NCI-H460 (cell line): ENCODE data around the gene ECEL1. TPM values are rescaled to one million over a fixed set of nuclear protein-coding genes. Genes with fewer than 3 reads are reported as not detected.
"Not testable (repeated sequence)": the region's sequence is repeated elsewhere in the genome, so short reads cannot be mapped to it uniquely, and the experiment has no call there.

ENCODE experiments used
- DNase-seq: peaks from one replicate; pipeline ENCODE4 v3.0.0-alpha.2; 2016; ENCODE audit warnings: low read depth; ENCODE audit errors: extremely low read depth
- total RNA-seq: library from RNA; depleted of rRNA; stranded (reverse); fragments of >200 nt; shearing (Covaris generic); gene quantifications from 2 replicates; pipeline ENCODE4 v1.2.3, GENCODE V29; 2014

The ECEL1 gene
- total RNA-seq, 1 experiment from 2014 or later: 2.0 TPM

DNA sequence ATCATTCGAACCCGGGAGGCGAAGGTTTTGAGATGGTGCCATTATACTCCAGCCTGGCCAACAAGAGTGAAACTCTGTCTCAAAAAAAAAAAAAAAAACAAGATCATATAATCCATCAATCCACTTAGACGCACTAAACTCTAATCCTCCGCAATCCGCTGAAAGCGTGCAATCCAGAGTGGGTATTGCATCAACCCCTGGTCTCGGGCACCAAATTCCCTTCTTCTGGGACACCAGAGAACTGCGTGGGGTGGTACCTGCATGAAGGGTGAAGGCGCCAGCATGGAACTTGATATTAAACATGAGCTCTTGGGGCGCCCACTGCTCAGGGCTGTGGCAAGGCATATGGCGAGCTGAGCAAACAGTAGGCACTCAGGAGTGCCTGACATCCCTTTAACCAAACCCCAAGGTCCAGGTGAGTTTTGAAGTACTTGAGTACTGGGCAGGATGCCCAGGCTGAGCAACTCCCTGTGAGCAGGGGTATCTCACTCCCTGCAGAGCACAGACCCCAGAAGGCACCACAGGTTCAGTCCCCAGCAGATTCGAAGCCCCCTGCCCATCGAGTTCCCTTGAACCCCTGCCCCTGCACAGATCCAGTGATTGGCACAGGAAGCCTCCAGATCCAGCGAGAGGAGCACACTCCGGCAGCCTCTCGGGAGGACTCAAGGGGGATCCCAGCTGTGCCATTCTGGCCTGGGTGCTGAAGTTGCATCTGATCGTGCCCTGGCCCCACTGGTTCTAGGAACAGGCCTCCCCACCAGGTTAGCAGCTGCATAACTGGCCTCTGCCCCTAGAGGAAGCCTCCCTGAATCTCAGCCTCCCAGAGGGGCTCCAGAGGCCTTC is 23.7 kb downstream of the ECEL1 start:
- no peak for DNase-seq

- DNase-seq: no peak
These were observed 27.5 kb downstream of the ECEL1 start for GRCh38 chr2:232460171-232460570.

GRCh38 chr2:232459419-232460035 is 28.1 kb downstream of the ECEL1 start:
- DNase-seq: no peak

DNA sequence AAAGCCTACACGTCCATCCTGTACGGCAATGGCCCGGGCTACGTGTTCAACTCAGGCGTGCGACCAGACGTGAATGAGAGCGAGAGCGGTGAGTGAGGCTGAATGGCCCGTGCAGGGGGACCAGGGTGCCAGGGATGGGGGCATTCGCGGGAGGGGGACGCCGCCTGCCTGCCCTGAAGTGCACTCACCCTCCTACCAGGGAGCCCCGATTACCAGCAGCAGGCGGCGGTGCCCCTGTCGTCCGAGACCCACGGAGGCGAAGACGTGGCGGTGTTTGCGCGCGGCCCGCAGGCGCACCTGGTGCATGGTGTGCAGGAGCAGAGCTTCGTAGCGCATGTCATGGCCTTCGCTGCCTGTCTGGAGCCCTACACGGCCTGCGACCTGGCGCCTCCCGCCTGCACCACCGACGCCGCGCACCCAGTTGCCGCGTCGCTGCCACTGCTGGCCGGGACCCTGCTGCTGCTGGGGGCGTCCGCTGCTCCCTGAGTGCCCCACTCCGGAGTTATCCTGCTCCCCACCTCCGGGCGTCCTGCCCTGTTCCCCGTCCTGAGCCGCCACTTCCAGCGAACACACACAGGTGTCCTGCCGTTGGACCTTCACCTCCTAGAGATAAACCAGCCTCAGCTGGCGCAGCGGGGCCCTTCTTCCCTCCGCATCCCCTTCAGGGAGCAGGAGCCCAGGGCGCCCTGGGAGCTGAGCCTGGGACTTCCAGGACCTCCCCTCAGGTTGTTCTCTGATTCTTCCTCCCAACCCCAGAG is 28.8 kb downstream of the ECEL1 start:
- no peak for DNase-seq

DNA sequence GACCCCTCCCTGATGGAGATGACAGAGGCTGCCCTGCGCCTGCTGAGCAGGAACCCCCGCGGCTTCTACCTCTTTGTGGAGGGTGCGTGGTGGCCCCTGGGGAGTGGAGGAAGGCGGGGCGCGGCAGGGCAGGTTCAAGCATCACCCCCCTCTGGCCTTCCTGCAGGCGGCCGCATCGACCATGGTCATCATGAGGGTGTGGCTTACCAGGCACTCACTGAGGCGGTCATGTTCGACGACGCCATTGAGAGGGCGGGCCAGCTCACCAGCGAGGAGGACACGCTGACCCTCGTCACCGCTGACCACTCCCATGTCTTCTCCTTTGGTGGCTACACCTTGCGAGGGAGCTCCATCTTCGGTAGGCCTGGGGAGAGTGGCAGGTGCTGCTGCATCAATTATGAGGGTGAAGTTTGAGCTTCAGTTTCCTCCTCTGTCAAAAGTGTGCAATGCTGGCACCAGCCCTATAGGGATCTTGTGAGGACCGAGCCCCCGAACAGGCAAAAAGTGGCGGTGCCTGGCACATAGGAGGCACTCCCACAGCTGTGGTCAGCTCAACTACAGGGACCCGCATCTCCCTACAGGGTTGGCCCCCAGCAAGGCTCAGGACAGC is 29.5 kb downstream of the ECEL1 start:
- no peak for DNase-seq

- no peak for DNase-seq
These were observed 30.3 kb downstream of the ECEL1 start for GRCh38 chr2:232457121-232458011.

DNA sequence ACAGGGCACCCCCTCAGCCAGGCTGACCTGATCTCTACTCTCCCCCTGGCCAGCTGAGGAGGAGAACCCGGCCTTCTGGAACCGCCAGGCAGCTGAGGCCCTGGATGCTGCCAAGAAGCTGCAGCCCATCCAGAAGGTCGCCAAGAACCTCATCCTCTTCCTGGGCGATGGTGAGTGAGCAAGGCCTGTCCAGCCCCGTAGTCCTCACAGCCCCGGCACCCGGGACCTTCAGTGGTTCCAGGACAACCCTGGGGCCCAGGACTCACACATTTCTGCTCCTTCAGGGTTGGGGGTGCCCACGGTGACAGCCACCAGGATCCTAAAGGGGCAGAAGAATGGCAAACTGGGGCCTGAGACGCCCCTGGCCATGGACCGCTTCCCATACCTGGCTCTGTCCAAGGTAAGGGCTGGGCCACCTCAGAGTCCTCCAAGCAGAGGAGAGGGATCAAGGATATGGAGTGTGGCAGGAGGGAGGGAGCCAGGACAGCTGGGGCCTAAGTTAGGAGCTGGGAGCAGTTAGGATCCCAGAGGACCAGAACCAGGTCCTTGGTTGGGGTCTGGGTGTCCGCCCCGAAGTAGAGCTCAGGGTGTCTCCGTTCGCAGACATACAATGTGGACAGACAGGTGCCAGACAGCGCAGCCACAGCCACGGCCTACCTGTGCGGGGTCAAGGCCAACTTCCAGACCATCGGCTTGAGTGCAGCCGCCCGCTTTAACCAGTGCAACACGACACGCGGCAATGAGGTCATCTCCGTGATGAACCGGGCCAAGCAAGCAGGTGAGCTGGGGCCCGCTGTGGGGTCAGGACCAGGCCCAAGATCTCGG is 31.1 kb downstream of the ECEL1 start:
- no peak for DNase-seq

DNA sequence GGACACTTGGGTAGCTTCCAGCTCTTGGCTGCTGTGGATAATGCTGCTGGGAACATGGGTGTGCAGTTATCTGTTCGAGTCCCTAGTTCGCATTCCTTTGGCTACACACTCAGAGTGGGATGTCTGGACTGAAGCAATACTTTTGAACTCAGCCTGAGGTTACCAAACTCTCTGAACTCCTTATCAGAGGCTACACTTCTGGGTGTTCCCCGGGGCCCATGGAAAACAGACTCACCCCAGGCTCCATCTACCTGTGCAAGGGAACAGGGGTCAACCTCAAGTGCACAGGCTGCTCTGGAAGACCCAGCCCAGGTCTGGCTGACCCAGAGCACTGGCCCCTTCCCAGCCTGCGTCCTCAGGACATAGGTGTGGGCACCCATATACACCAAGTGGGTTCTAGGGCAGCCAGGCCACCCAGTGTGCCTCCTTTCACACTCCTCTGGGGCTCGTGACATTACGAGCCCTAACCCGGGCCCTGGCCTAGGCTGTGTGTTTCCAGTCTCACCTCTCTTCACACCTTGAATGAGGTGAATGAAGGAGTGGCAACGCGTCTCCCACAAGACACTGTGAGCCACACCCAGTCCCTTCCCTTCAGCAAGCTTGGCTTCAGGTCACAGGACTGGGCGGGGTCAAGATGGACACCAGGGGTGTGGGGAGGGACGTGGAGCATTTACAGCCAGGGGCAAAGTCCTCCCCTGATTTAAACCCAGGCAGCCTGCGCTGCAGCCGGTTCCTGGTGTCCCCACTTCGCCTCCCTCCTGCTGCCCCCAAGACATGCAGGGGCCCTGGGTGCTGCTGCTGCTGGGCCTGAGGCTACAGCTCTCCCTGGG is 32.0 kb downstream of the ECEL1 start, which contains the start of gene ALPI:
Gene ALPI (plus strand): TSS at position 728 of the 830 bp plus-strand sequence. CDS start 47 bp downstream, at position 775.
- DNase-seq: no peak

- DNase-seq: no peak
These were observed 33.0 kb downstream of the ECEL1 start for GRCh38 chr2:232454630-232455029.

- not testable (repeated sequence) for DNase-seq
These were observed 36.0 kb downstream of the ECEL1 start for GRCh38 chr2:232451645-232452044.

DNA sequence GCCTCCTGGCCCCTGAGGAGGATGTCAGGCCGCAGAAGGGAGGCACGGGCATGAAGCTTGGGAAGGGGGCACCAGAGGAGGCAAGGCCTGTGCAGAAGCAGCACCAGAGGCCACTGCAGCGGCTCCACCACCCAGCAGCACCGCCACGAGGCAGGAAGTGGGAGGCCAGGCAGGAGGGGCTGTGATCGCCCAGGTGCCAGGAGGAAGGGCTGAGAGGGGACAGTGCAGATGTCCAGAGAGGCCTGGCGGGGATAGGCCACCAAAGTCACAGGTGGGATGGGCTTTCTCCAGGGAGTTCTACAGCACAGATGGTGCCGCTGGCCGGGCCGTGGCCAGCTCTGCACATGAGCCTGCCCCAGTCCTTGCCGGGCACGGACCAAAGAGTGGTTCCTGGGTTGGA is 37.7 kb downstream of the ECEL1 start:
- no peak for DNase-seq

GRCh38 chr2:232448304-232448690 is 39.3 kb downstream of the ECEL1 start:
- DNase-seq: no peak

DNA sequence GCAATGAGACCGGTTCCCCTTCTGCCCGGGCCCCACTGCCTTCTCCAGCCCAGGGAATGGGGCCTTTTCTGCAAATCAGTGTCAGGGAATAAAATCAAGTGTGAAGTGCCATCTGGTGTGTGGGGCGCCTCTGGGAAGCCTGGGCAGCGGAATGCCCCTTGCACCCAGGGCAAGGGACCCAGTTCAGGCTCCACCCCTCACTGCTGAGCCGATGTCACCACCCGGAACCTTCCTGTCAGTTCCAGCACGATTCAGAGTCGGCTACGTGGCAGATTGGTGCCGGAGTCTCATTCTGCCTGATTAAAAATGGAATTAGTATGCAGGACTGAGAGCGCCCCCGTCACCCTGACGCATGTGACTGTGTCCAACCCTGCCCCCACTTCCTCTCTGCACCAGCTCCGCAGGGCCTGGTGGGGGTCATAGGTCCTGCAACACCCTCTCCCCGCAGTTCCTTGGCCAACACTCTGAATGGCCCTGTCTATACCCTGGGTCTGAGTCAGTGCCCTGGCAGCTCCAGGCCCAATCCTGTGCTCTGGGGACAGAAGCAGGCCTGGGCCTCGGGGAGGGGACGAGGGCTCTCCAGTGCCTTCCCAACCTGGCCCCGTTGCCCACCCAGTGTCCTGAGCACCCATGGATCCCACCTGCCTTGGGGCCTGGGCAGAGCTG is 39.9 kb downstream of the ECEL1 start:
- no peak for DNase-seq

DNA sequence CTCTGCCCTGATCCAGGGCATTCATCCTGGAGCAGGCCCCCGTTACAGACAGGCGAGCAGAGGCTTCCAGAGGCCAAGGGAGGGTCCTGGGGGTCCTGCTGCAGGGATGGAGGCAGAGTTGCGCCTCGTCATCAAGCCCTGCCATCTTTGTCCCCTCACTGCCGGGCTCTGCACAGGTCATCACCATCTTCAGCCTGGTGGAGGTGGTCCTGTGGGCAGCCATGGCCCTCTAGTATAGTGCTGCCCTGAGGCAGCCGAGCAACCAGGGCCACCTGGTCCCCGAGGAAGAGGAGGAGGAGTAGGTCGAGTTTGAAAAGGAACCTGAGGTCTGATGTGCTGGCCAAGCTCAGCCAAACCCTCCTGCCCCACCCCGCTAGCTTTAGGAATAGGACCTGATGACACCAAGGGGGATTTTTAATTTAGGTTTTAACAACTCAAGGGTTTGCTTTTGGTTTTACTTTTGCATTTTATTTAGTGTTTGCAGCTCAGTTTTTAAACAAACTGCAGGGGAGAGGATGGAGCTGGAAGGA is 40.5 kb downstream of the ECEL1 start:
- no peak for DNase-seq

DNA sequence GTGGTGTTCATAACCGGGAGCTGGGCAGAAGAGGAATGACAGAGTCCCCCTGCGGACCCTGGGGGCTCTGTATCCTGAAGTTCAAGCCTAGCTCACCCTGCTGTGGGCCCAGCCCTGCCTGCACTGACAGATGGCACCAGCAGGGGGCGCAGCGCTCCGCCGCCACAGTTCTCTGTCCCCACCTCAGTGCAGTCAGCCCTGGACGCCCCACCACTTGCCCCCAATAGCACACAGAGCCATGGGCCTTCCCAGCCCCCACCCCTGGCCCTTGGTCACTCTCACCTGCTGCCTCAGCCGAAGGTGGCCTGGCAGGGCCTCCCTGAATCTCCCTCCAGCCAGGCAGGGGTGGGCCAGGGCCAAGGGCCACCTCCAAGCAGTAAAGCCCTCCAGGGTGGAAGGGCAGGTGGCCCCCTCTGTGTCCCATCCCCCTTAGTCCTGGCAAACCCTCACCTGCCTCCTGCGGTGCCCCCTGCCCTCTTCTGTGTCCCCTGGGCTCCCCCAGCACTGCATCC is 41.3 kb downstream of the ECEL1 start:
- DNase-seq: not testable (repeated sequence)

- not testable (repeated sequence) for DNase-seq
These were observed 42.3 kb downstream of the ECEL1 start for GRCh38 chr2:232445149-232445885.
